ENCODE data around the gene AGL. TPM values are rescaled to one million over a fixed set of nuclear protein-coding genes. Genes with fewer than 3 reads are reported as not detected.

AGL gene
- total RNA-seq, 1 donor from 2014 or later = 5.8 TPM

Other genes starting within 250 kb of the AGL start
- 1.3 and 4.7 TPM in 2 replicates for gene PALMD, start 204.2 kb upstream of the AGL start, total RNA-seq
- 23.4 and 28.3 TPM in 2 replicates for gene FRRS1, start 83.7 kb upstream of the AGL start, total RNA-seq
- 25.3 and 27.3 TPM in 2 replicates for gene SLC35A3, start 119.6 kb downstream of the AGL start, total RNA-seq

All from bronchial epithelial cell (primary cell).